ENCODE measurements around the gene ITGA2B. TPM values are rescaled to one million over a fixed set of nuclear protein-coding genes. Genes with fewer than 3 reads are reported as not detected.

ITGA2B gene
- total RNA-seq (2021; fragmentation: NEBNext Ultra II Directional; extraction: Animal tissue kit (Norgen Biotek cat#: 25700)) (11.3 and 12.3 TPM in 2 replicates), polyA plus RNA-seq (2011; rRNA removed) (6.9 and 12.4 TPM in 2 replicates), polyA minus RNA-seq (2011; rRNA and poly(A)+ RNA removed) (5.8 and 5.9 TPM in 2 replicates)
- 11.4 TPM for polyA plus RNA-seq (2011; cell fraction: cytosol; rRNA removed)
- polyA plus RNA-seq (2011; cell fraction: nucleus; rRNA removed) = 59.9 TPM
- polyA plus RNA-seq (2012, experiment 1 of 2) = 9.1 to 21.1 TPM (median 16.5 TPM) in 4 replicates
- polyA plus RNA-seq (2012, experiment 2 of 2) = 7.0 TPM
- polyA plus RNA-seq (2013, experiment 1 of 2) = 8.8 TPM
- 6.7 TPM for polyA plus RNA-seq (2013, experiment 2 of 2)
- 6.3 TPM for polyA minus RNA-seq (2011; cell fraction: cytosol; rRNA and poly(A)+ RNA removed)
- polyA minus RNA-seq (2011; cell fraction: nucleus; rRNA and poly(A)+ RNA removed) = 16.0 TPM
- long read RNA-seq, experiment 1, partial matches to known transcripts = 2 of 2 reads
- long read RNA-seq, experiment 1, other reads (novel, unspliced or antisense) = 0 of 2 reads
- long read RNA-seq, experiment 2, partial matches to known transcripts = 1 of 3 reads
- long read RNA-seq, experiment 2, other reads (novel, unspliced or antisense) = 2 of 3 reads

GRCh38 chr17:44389281-44389680 is at the start of gene ITGA2B:
Gene ITGA2B, minus strand, starts transcription at chr17:44389649. Its CDS starts 176 bp downstream, at chr17:44389473.
- H3K4me2 ChIP-seq (ENCODE audit: insufficient read depth in 1 of 2, low read depth in 2 of 2, low read length in 2 of 2) = no peak within 1 kb of the TSS
- peaks cover 3 to 14% (median 4%) of the 10 kb centered on the region in 4 experiments; a peak in 5 of 7 replicates for H3K4me1 ChIP-seq (replicated peaks in 1 of 4; ENCODE audit: control insufficient read depth in 3 of 4, insufficient read depth in 4 of 4, low read length in 3 of 4)
- WGBS, 2 experiments (ENCODE audit: extremely low coverage in 1 of 2, insufficient coverage in 1 of 2, insufficient read length in 1 of 2, insufficient replicate concordance in 2 of 2, low coverage in 1 of 2, low lambda C conversion rate in 2 of 2, missing lambda C conversion rate in 1 of 2) = 67% methylated on average over 1 of the region's 1 CpG; no CpG with 5 or more reads in 1 of the 2 experiments
- H3K14ac ChIP-seq (ENCODE audit: insufficient read length) = no peak within 1 kb of the TSS
- no peak within 1 kb of the TSS for H4K91ac ChIP-seq (replicated peaks; ENCODE audit: insufficient read length, low read length)
- H3K4ac ChIP-seq (replicated peaks; ENCODE audit: insufficient read length, low read depth, low read length) = no peak within 1 kb of the TSS
- H4K20me1 ChIP-seq (replicated peaks in 1 of 2; ENCODE audit: control insufficient read depth in 1 of 2, insufficient read depth in 2 of 2, low read length in 2 of 2) = no peaks in the 10 kb centered on the region
- ChIA-PET CTCF (ENCODE audit: partially characterized antibody) (interaction anchor here (0.5 to 2.1 kb wide), 4 partner anchors 8 to 134 kb away, joined by 3 to 9 read pairs (median 6); no protein-coding TSS in a partner anchor), POLR2A (ENCODE audit: partially characterized antibody) (no interaction called here)
- no peak within 1 kb of the TSS for H2BK15ac ChIP-seq (ENCODE audit: low read length)
- H3K79me1 ChIP-seq (ENCODE audit: low read depth, low read length) = no peaks in the 10 kb centered on the region
- no peak within 1 kb of the TSS for H2BK5ac ChIP-seq (ENCODE audit: low read depth, low read length)
- no peak within 1 kb of the TSS for H4K5ac ChIP-seq (ENCODE audit: insufficient read length, low read depth, low read length)
- DNase-seq (ENCODE audit: low read depth in 1 of 2, low spot score in 2 of 2) (no peak), FAIRE-seq (no peak)
- H2BK12ac ChIP-seq (ENCODE audit: low read depth, low read length) = no peak within 1 kb of the TSS
- no peak within 1 kb of the TSS for H3K9ac ChIP-seq (replicated peaks in 1 of 4; ENCODE audit: extremely low read depth in 1 of 4, low read depth in 3 of 4, low read length in 3 of 4)
- no peak within 1 kb of the TSS for H2BK120ac ChIP-seq (replicated peaks; ENCODE audit: low read depth, low read length)
- no peak within 1 kb of the TSS for H2AFZ ChIP-seq (ENCODE audit: low read length)
- no peak within 1 kb of the TSS for H3K23ac ChIP-seq (ENCODE audit: insufficient read length)
- H2AK5ac ChIP-seq (ENCODE audit: low read depth, low read length) = no peak within 1 kb of the TSS; the same call in 1 of the 2 replicates
- H3K18ac ChIP-seq (ENCODE audit: extremely low read depth, low read length) = no peak within 1 kb of the TSS
- no peaks in the 10 kb centered on the region for H3K36me3 ChIP-seq (ENCODE audit: control insufficient read depth in 2 of 4, insufficient read depth in 4 of 4, low read length in 3 of 4)
- peaks cover 12% of the 10 kb centered on the region; the same call in 1 of the 2 replicates for H3K23me2 ChIP-seq (ENCODE audit: low read depth, low read length)
- no peaks in the 10 kb centered on the region for H3K79me2 ChIP-seq (ENCODE audit: control insufficient read depth in 1 of 2, insufficient read depth in 2 of 2, low read length in 2 of 2)
- no peak within 1 kb of the TSS for H3K56ac ChIP-seq (replicated peaks; ENCODE audit: insufficient read length, low read depth, low read length)
- no peak within 1 kb of the TSS for H3K27ac ChIP-seq (ENCODE audit: low read depth, low read length)
- H2BK20ac ChIP-seq (ENCODE audit: low read length) = no peak within 1 kb of the TSS
- H3K27me3 ChIP-seq (replicated peaks in 1 of 4; ENCODE audit: control insufficient read depth in 3 of 4, extremely low read depth in 1 of 4, insufficient read depth in 3 of 4, low read length in 3 of 4) = peaks cover 3 to 20% (median 17%) of the 10 kb centered on the region in 4 experiments; a peak in 6 of 7 replicates
- H3K4me3 ChIP-seq (ENCODE audit: extremely low read depth in 1 of 4, insufficient read depth in 2 of 4, low read depth in 3 of 4, low read length in 4 of 4) = no peak within 1 kb of the TSS
- no peaks in the 10 kb centered on the region for H3K9me3 ChIP-seq (ENCODE audit: insufficient read depth in 2 of 2, low read depth in 1 of 2, low read length in 1 of 2)
- no peak within 1 kb of the TSS for H4K8ac ChIP-seq (ENCODE audit: extremely low read depth, insufficient read depth, low read length)
- TF ChIP-seq RFX5 (IDR thresholded peaks at IDR 0.05; ENCODE audit: borderline replicate concordance, low read depth, low read length) = no peak
- no peak for TF ChIP-seq TCF12 (IDR thresholded peaks at IDR 0.05; ENCODE audit: low read depth, low read length)
- TF ChIP-seq TAF7 (optimal IDR thresholded peaks at IDR 0.05; ENCODE audit: borderline replicate concordance, low read depth, low read length) = no peak
- TF ChIP-seq FOSL1 (IDR thresholded peaks at IDR 0.05; ENCODE audit: insufficient read depth, low read depth, low read length) = no peak
- TF ChIP-seq GTF2F1 (IDR thresholded peaks at IDR 0.05; ENCODE audit: borderline replicate concordance, low read depth, low read length) = no peak
- TF ChIP-seq SRF (IDR thresholded peaks at IDR 0.05; ENCODE audit: low read depth, low read length) = no peak
- TF ChIP-seq RXRA (IDR thresholded peaks at IDR 0.05; ENCODE audit: insufficient read depth, low read depth, low read length) = no peak
- TF ChIP-seq EGR1 (IDR thresholded peaks at IDR 0.05; ENCODE audit: borderline replicate concordance, low read depth, low read length) = no peak
- TF ChIP-seq POLR2AphosphoS5 (IDR thresholded peaks at IDR 0.05; ENCODE audit: low read depth, low read length) = no peak
